Erythroblast (primary cell): ENCODE measurements around the gene MT1B.
"Not testable (repeated sequence)": the region's sequence is repeated elsewhere in the genome, so short reads cannot be mapped to it uniquely, and the experiment has no call there.

Experiments used
- GATA1 ChIP-seq: IDR thresholded peaks from 2 replicates; pipeline ENCODE4 v1.6.1; 2011; ENCODE audit warnings: low read depth, mild to moderate bottlenecking, control low read depth, low read length, moderate library complexity
- POLR2A ChIP-seq: IDR thresholded peaks from 2 replicates; pipeline ENCODE4 v1.6.1; 2011; ENCODE audit warnings: mild to moderate bottlenecking, low read length

DNA sequence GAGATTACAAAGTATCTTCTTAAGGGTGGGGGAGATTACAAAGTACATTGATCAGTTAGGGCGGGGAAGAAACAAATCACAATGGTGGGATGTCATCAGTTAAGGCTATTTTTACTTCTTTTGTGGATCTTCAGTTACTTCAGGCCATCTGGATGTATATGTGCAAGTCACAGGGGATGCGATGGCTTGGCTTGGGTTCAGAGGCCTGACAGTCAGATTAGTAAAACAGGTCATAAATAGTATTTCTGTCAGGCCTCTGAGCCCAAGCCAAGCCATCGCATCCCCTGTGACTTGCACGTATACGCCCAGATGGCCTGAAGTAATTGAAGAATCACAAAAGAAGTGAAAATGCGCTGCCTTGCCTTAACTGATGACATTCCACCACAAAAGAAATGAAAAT lies 22.9 kb downstream of the MT1B start:
- not testable (repeated sequence) for TF ChIP-seq POLR2A, GATA1
